Activated gamma-delta T cell treated with anti-CD3 and anti-CD28 coated beads, Interleukin-2, amount 50 U/mL, for 16 hours (primary cell): ENCODE measurements around the gene RBPJ.
"Not testable (repeated sequence)": the region's sequence is repeated elsewhere in the genome, so short reads cannot be mapped to it uniquely, and the experiment has no call there.

ENCODE experiments used
- DNase-seq: peaks from one replicate; pipeline ENCODE4 v3.0.0-alpha.2; 2020; ENCODE audit warnings: low read depth

RBPJ gene

GRCh38 chr4:26375551-26375950 lies 54.7 kb downstream of the RBPJ start:
- no peak for DNase-seq

- no peak for DNase-seq
Observed at GRCh38 chr4:26377328-26378311, 56.8 kb downstream of the RBPJ start.

- DNase-seq, result no peak
Observed at GRCh38 chr4:26379837-26380236, 59.0 kb downstream of the RBPJ start.

GRCh38 chr4:26380740-26381139 lies 59.9 kb downstream of the RBPJ start:
- no peak for DNase-seq

GRCh38 chr4:26384380-26385057 lies 63.7 kb downstream of the RBPJ start:
- DNase-seq, result no peak

- DNase-seq, result no peak
Observed at GRCh38 chr4:26385690-26386089, 64.9 kb downstream of the RBPJ start.

- DNase-seq, result no peak
Observed at GRCh38 chr4:26386386-26386785, 65.6 kb downstream of the RBPJ start.

GRCh38 chr4:26388671-26389070 lies 67.9 kb downstream of the RBPJ start:
- DNase-seq, result no peak

- no peak for DNase-seq
Observed at GRCh38 chr4:26397086-26397485, 76.3 kb downstream of the RBPJ start.

- no peak for DNase-seq
Observed at GRCh38 chr4:26400132-26400531, 79.3 kb downstream of the RBPJ start.

GRCh38 chr4:26402017-26402416 lies 81.2 kb downstream of the RBPJ start:
- DNase-seq, result not testable (repeated sequence)

- no peak for DNase-seq
Observed at GRCh38 chr4:26402458-26402857, 81.6 kb downstream of the RBPJ start.

GRCh38 chr4:26404743-26405206 lies 84.0 kb downstream of the RBPJ start:
- DNase-seq, result no peak

GRCh38 chr4:26406346-26406975 lies 85.6 kb downstream of the RBPJ start:
- no peak for DNase-seq

GRCh38 chr4:26407476-26407875 lies 86.7 kb downstream of the RBPJ start:
- no peak for DNase-seq

- no peak for DNase-seq
Observed at GRCh38 chr4:26410385-26411293, 89.8 kb downstream of the RBPJ start.

GRCh38 chr4:26412381-26413372 lies 91.9 kb downstream of the RBPJ start:
- DNase-seq, result no peak

GRCh38 chr4:26413582-26413981 lies 92.8 kb downstream of the RBPJ start:
- no peak for DNase-seq

GRCh38 chr4:26418107-26418506 lies 97.3 kb downstream of the RBPJ start:
- no peak for DNase-seq

- DNase-seq, result no peak
Observed at GRCh38 chr4:26418850-26419249, 98.0 kb downstream of the RBPJ start.
